Tibial nerve (tissue), 4 donors: ENCODE results near the gene UBE2G1.

Experiments
- EP300 ChIP-seq, 2 donors: sonication (generic); formaldehyde crosslinking; IDR thresholded peaks; one replicate each; pipeline ENCODE4 v1.6.1; 2017; ENCODE audit warnings: antibody characterized with exemption in 2 of 2, mild to moderate bottlenecking in 1 of 2
- TF ChIP-seq, protein P1 (sequence below), 5 experiments: fragments of 200-600 bp in 3 of 5; fragments of 450-650 bp in 2 of 5; sonication (generic) in 3 of 5; IDR thresholded peaks; one replicate each; pipeline ENCODE4 v1.5.1; 2016 to 2019; ENCODE audit warnings: antibody characterized with exemption in 5 of 5, mild to moderate bottlenecking in 3 of 5, moderate library complexity in 2 of 5

DNA sequence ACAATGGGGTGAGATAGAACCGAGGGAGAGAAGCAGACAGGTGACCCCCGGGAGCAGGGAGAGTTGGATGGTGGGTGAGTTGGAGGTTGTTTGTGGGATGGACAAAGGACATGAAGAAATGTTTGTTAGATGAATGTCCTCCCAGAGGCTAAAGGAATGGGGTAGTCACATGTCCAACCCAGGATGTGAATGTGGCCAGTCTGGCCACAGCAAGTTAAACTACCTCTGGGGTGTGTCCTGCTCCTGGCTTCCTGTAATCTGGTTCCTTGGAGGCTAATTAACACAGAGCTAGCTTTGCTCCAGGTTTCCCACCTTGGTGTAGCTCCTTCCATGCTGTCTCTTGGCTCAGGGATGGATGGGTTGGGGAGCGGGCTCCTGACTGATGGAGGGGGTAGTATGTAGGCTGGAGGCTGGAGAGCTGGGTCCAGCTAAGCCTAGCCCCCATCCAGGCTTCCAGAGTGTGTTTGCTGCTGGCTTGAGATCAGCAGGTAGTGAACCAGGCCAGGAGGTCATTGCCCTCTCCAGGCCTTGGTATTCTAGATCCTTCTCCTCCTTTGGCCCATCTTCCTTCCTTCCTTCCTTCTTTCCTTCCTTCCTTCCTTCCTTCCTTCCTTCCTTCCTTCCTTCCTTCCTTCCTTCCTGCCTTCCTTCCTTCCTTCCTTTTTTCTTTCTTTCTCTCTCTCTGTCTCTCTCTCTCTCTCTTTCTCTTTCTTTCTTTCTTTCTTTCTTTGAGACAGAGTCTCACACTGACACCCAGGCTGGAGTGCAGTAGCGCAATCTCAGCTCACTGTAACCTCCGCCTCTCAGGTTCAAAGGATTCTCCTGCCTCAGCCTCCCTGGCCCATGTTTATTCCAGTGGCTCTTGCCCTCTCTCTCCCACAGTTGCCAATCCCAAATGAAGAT is 28.0 kb upstream of the UBE2G1 start:
- TF ChIP-seq, protein P1, sequence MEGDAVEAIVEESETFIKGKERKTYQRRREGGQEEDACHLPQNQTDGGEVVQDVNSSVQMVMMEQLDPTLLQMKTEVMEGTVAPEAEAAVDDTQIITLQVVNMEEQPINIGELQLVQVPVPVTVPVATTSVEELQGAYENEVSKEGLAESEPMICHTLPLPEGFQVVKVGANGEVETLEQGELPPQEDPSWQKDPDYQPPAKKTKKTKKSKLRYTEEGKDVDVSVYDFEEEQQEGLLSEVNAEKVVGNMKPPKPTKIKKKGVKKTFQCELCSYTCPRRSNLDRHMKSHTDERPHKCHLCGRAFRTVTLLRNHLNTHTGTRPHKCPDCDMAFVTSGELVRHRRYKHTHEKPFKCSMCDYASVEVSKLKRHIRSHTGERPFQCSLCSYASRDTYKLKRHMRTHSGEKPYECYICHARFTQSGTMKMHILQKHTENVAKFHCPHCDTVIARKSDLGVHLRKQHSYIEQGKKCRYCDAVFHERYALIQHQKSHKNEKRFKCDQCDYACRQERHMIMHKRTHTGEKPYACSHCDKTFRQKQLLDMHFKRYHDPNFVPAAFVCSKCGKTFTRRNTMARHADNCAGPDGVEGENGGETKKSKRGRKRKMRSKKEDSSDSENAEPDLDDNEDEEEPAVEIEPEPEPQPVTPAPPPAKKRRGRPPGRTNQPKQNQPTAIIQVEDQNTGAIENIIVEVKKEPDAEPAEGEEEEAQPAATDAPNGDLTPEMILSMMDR (IDR thresholded peaks at IDR 0.05), result no peak
- TF ChIP-seq EP300 (IDR thresholded peaks at IDR 0.05), result no peak
